H1 (cell line): ENCODE data around the gene NTNG2. TPM values are rescaled to one million over a fixed set of nuclear protein-coding genes. Genes with fewer than 3 reads are reported as not detected.

Experiments
- CTCF ChIA-PET: fragments of 300-600 bp; sonication (Branson Sonifier 250); formaldehyde crosslinking; loops from one replicate; lab custom pipeline; 2021; ENCODE audit not compliant: partially characterized antibody; lab: Charles Lee
- POLR2A ChIA-PET: fragments of 300-600 bp; sonication (Branson Sonifier 250); formaldehyde crosslinking; loops from one replicate; lab custom pipeline; 2021; ENCODE audit warnings: inconsistent platforms; ENCODE audit not compliant: partially characterized antibody; lab: Charles Lee
- DNase-seq, 2 experiments: peaks; one replicate each; pipeline versions ENCODE4 v3.0.0 to v3.0.0-alpha.2; 2010 to 2022; ENCODE audit warnings: low spot score in 2 of 2, low read depth in 1 of 2, mixed read lengths in 1 of 2
- FAIRE-seq: peaks from 2 replicates; lab custom pipeline; 2011; peaks lifted over from hg19 to GRCh38; lab: Jason Lieb, UNC
- H2AFZ ChIP-seq: 2 replicates; pipeline ENCODE4 v1.8.1; 2012; ENCODE audit warnings: low read length, inconsistent platforms
- H2AK5ac ChIP-seq: 2 replicates; pipeline ENCODE4 v1.6.1; 2013; ENCODE audit warnings: low read depth, low read length
- H2BK120ac ChIP-seq: replicated peaks from 2 replicates; pipeline ENCODE3; 2013; ENCODE audit warnings: low read depth, low read length, inconsistent platforms
- H2BK12ac ChIP-seq: 2 replicates; pipeline ENCODE4 v1.6.1; 2013; ENCODE audit warnings: low read depth, low read length
- H2BK15ac ChIP-seq: 2 replicates; pipeline ENCODE4 v1.6.1; 2013; ENCODE audit warnings: low read length
- H2BK20ac ChIP-seq: 2 replicates; pipeline ENCODE4 v1.6.1; 2013; ENCODE audit warnings: low read length
- H2BK5ac ChIP-seq: 2 replicates; pipeline ENCODE4 v1.6.1; 2013; ENCODE audit warnings: low read depth, low read length
- H3K14ac ChIP-seq: 2 replicates; pipeline ENCODE4 v1.6.1; 2013; ENCODE audit warnings: inconsistent platforms; ENCODE audit not compliant: insufficient read length
- H3K18ac ChIP-seq: 2 replicates; pipeline ENCODE4 v1.6.1; 2013; ENCODE audit warnings: low read length; ENCODE audit errors: extremely low read depth
- H3K23ac ChIP-seq: 2 replicates; pipeline ENCODE4 v1.6.1; 2013; ENCODE audit warnings: inconsistent platforms; ENCODE audit not compliant: insufficient read length
- H3K23me2 ChIP-seq: 2 replicates; pipeline ENCODE4 v1.6.1; 2013; ENCODE audit warnings: low read depth, low read length
- H3K27ac ChIP-seq: 2 replicates; pipeline ENCODE4 v1.6.1; 2011; ENCODE audit warnings: low read depth, low read length, inconsistent platforms
- H3K27me3 ChIP-seq, 4 experiments: replicated peaks in 1 of 4; 1 replicate in 1 of 4; 2 replicates in 3 of 4; pipeline versions ENCODE4 v1.6.1 to v1.8.1; 2011 to 2013; ENCODE audit warnings: low read length in 3 of 4, mild to moderate bottlenecking in 3 of 4, inconsistent platforms in 2 of 4, mixed read lengths in 2 of 4, moderate library complexity in 1 of 4; ENCODE audit not compliant: control insufficient read depth in 3 of 4, insufficient read depth in 3 of 4; ENCODE audit errors: extremely low read depth in 1 of 4
- H3K36me3 ChIP-seq, 4 experiments: 2 replicates each; pipeline versions ENCODE4 v1.6.1 to v1.8.1; 2011 to 2013; ENCODE audit warnings: mild to moderate bottlenecking in 4 of 4, low read length in 3 of 4, moderate library complexity in 2 of 4, control low read depth in 1 of 4, inconsistent platforms in 1 of 4; ENCODE audit not compliant: insufficient read depth in 4 of 4, control insufficient read depth in 2 of 4
- H3K4ac ChIP-seq: replicated peaks from 2 replicates; pipeline ENCODE3; 2013; ENCODE audit warnings: low read length, low read depth, mixed read lengths, inconsistent platforms; ENCODE audit not compliant: insufficient read length
- H3K4me1 ChIP-seq, 4 experiments: replicated peaks in 1 of 4; 1 replicate in 1 of 4; 2 replicates in 3 of 4; pipeline versions ENCODE4 v1.6.1 to v1.8.1; 2011 to 2013; ENCODE audit warnings: low read length in 3 of 4, inconsistent platforms in 2 of 4, mixed read lengths in 1 of 4; ENCODE audit not compliant: insufficient read depth in 4 of 4, control insufficient read depth in 3 of 4
- H3K4me2 ChIP-seq, 2 experiments: 2 replicates each; pipeline versions ENCODE4 v1.6.1 to v1.8.1; 2011 to 2013; ENCODE audit warnings: low read depth in 2 of 2, low read length in 2 of 2, control low read depth in 1 of 2, inconsistent platforms in 1 of 2, mild to moderate bottlenecking in 1 of 2; ENCODE audit not compliant: insufficient read depth in 1 of 2
- H3K4me3 ChIP-seq, 4 experiments: fragments of 200-600, 300-600 bp in 1 of 4; sonication (generic), shearing (Covaris generic), sonication (Bioruptor Twin) in 1 of 4; 2 replicates each; pipeline versions ENCODE4 v1.5.1 to v1.8.1; 2011 to 2016; ENCODE audit warnings: low read length in 4 of 4, low read depth in 3 of 4, control low read depth in 2 of 4, inconsistent platforms in 2 of 4, mild to moderate bottlenecking in 2 of 4, mixed read lengths in 1 of 4, moderate library complexity in 1 of 4; ENCODE audit not compliant: insufficient read depth in 2 of 4; ENCODE audit errors: extremely low read depth in 1 of 4
- H3K56ac ChIP-seq: replicated peaks from 2 replicates; pipeline ENCODE3; 2013; ENCODE audit warnings: low read depth, mild to moderate bottlenecking, mixed read lengths, low read length, inconsistent platforms; ENCODE audit not compliant: insufficient read length
- H3K79me1 ChIP-seq: 2 replicates; pipeline ENCODE4 v1.6.1; 2013; ENCODE audit warnings: low read depth, low read length, control low read depth
- H3K79me2 ChIP-seq, 2 experiments: 2 replicates each; pipeline versions ENCODE4 v1.6.1 to v1.8.1; 2012 to 2013; ENCODE audit warnings: low read length in 2 of 2, mild to moderate bottlenecking in 2 of 2, inconsistent platforms in 1 of 2; ENCODE audit not compliant: insufficient read depth in 2 of 2, control insufficient read depth in 1 of 2
- H3K9ac ChIP-seq, 4 experiments: replicated peaks in 1 of 4; 1 replicate in 1 of 4; 2 replicates in 3 of 4; pipeline versions ENCODE4 v1.6.1 to v1.8.1; 2011 to 2013; ENCODE audit warnings: low read depth in 3 of 4, low read length in 3 of 4, control low read depth in 2 of 4, mild to moderate bottlenecking in 2 of 4, moderate library complexity in 2 of 4, inconsistent platforms in 1 of 4; ENCODE audit errors: extremely low read depth in 1 of 4
- H3K9me3 ChIP-seq, 2 experiments: 2 replicates each; pipeline versions ENCODE4 v1.6.1 to v1.8.1; 2012 to 2013; ENCODE audit warnings: mild to moderate bottlenecking in 2 of 2, moderate library complexity in 2 of 2, control low read depth in 1 of 2, inconsistent platforms in 1 of 2, low read depth in 1 of 2, low read length in 1 of 2, mixed read lengths in 1 of 2; ENCODE audit not compliant: insufficient read depth in 2 of 2
- H4K20me1 ChIP-seq, 2 experiments: replicated peaks in 1 of 2; 2 replicates each; pipeline versions ENCODE3 to v1.8.1; 2011 to 2013; ENCODE audit warnings: inconsistent platforms in 2 of 2, low read length in 2 of 2, mild to moderate bottlenecking in 1 of 2; ENCODE audit not compliant: insufficient read depth in 2 of 2, control insufficient read depth in 1 of 2
- H4K5ac ChIP-seq: 2 replicates; pipeline ENCODE4 v1.6.1; 2013; ENCODE audit warnings: low read length, low read depth, mixed read lengths, inconsistent platforms; ENCODE audit not compliant: insufficient read length
- H4K8ac ChIP-seq: 2 replicates; pipeline ENCODE4 v1.8.0; 2013; ENCODE audit warnings: mild to moderate bottlenecking, moderate library complexity, low read length, inconsistent platforms; ENCODE audit not compliant: insufficient read depth; ENCODE audit errors: extremely low read depth
- H4K91ac ChIP-seq: replicated peaks from 2 replicates; pipeline ENCODE3; 2013; ENCODE audit warnings: low read length, mixed read lengths, inconsistent platforms; ENCODE audit not compliant: insufficient read length
- BACH1 ChIP-seq: IDR thresholded peaks from 2 replicates; pipeline ENCODE4 v1.6.1; 2012; ENCODE audit warnings: low read length, improper control_type of control experiment
- BCL11A ChIP-seq, 2 experiments: IDR thresholded peaks; one replicate each; pipeline ENCODE4 v1.6.1; 2011; ENCODE audit warnings: low read depth in 2 of 2, low read length in 2 of 2, mild to moderate bottlenecking in 2 of 2
- CBX8 ChIP-seq: fragments of 300-800, 300-1000 bp; sonication (generic); IDR thresholded peaks from 2 replicates; pipeline ENCODE4 v1.7.1; 2016; ENCODE audit warnings: low read depth, low read length, borderline replicate concordance
- HDAC6 ChIP-seq: IDR thresholded peaks from one replicate; pipeline ENCODE4 v1.7.1; 2012; ENCODE audit warnings: low read depth, mild to moderate bottlenecking, inconsistent platforms, low read length, moderate library complexity
- MAFK ChIP-seq: IDR thresholded peaks from 2 replicates; pipeline ENCODE4 v1.6.1; 2012; ENCODE audit warnings: low read depth, mild to moderate bottlenecking, improper control_type of control experiment, low read length
- PHF8 ChIP-seq: fragments of 200-600 bp; sonication (generic); conservative IDR thresholded peaks from 2 replicates; pipeline ENCODE4 v1.7.1; 2012; ENCODE audit warnings: low read depth, mild to moderate bottlenecking, inconsistent platforms, low read length, moderate library complexity
- RNF2 ChIP-seq: fragments of 200-900, 300-1000 bp; sonication (generic); IDR thresholded peaks from 2 replicates; pipeline ENCODE4 v1.7.1; 2016; ENCODE audit warnings: borderline replicate concordance, low read depth, mild to moderate bottlenecking, antibody characterized with exemption, low read length; ENCODE audit not compliant: poor library complexity, severe bottlenecking; ENCODE audit errors: missing control alignments
- SUZ12 ChIP-seq: fragments of 200-600 bp; sonication (generic); IDR thresholded peaks from 2 replicates; pipeline ENCODE4 v1.6.1; 2012; ENCODE audit warnings: mild to moderate bottlenecking, inconsistent platforms, low read length, moderate library complexity, mixed read lengths
- ZNF274 ChIP-seq: IDR thresholded peaks from 2 replicates; pipeline ENCODE4 v1.7.0; 2012; ENCODE audit warnings: low read length, borderline replicate concordance; ENCODE audit errors: extremely low read depth
- WGBS, 2 experiments: shearing (Covaris generic) in 1 of 2; methylation state at CpG; one replicate each; pipeline versions ENCODE4 v1.1.6 to v1.1.7; 2013 to 2015; ENCODE audit warnings: low lambda C conversion rate in 2 of 2, mixed read lengths in 2 of 2, inconsistent platforms in 1 of 2, low coverage in 1 of 2, missing lambda C conversion rate in 1 of 2; ENCODE audit not compliant: insufficient replicate concordance in 2 of 2, insufficient coverage in 1 of 2, insufficient read length in 1 of 2; ENCODE audit errors: extremely low coverage in 1 of 2, missing lambda C conversion rate in 1 of 2; 5-methylcytosine and 5-hydroxymethylcytosine counted together
- polyA plus RNA-seq, 7 experiments: library from polyadenylated mRNA; depleted of rRNA in 3 of 7; stranded (reverse) in 5 of 7; unstranded in 2 of 7; fragments of >200 nt in 5 of 7; fragments of 200-250 nt in 2 of 7; gene quantifications; 1 replicate in 5 of 7; 2 replicates in 1 of 7; 4 replicates in 1 of 7; pipeline versions ENCODE4 v1.2.1 to v1.2.3, GENCODE V29; 2011 to 2013; ENCODE audit warnings: missing spikeins in 2 of 7, mixed read lengths in 2 of 7
- total RNA-seq: library from RNA; stranded (reverse); fragmentation: NEBNext Ultra II Directional; extraction: Animal tissue kit (Norgen Biotek cat#: 25700); gene quantifications from 2 replicates; pipeline ENCODE4 v1.2.1, GENCODE V29; 2021
- TF ChIP-seq, protein P1 (sequence below): IDR thresholded peaks from 2 replicates; pipeline ENCODE4 v1.6.1; 2012; ENCODE audit warnings: inconsistent platforms

Gene NTNG2
- total and polyA plus RNA-seq, 2 of the 8 experiments (the other 6 are each of a cell fraction or from before 2014, with no cell fraction given) = 1.4 to 1.5 TPM

DNA sequence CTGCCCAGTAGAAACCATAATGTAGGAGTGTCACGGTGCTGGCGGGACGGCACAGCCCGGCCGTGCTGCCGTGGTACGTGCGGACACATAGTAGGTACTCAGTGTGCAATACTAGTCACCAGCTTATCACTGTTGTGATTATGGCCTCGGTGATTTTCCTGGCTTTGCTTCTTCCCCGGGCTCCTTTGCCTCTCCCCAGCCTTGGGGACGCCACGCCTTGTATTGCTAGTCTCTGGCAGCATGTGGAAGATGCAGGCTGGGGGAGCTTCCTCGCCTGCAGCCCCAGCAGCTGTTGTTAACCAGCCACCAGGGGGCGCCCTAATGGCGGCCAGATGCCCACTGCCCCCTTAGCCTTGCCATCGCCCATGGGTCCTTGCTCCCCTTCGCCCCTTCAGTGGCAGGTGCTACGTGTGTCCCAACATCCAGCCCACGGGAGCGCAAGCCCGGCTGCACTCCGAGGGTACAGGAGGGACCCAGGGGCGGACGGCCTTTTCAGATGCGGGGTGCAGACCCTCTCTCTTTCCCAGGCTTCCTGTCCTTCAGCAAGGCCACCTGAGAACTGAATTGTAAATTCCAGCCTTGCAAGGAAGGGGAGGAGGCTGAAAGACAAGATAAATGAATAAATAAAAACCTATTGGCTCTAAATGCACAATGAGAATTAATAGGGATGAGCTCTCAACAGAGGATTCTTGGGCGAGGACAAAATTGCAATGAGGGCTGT lies 8.0 kb downstream of the NTNG2 start:
- H3K36me3 ChIP-seq = no peaks in the 10 kb centered on the region
- H3K23me2 ChIP-seq = no peaks in the 10 kb centered on the region
- no peak overlapping the region for H3K4ac ChIP-seq
- H4K91ac ChIP-seq = no peak overlapping the region
- no peak overlapping the region; the same call in 1 of the 2 replicates for H2BK5ac ChIP-seq
- no peak overlapping the region for H3K9ac ChIP-seq
- no peak overlapping the region for H2BK20ac ChIP-seq
- peak overlapping the region; percentile 97 for H2BK15ac ChIP-seq
- H3K9me3 ChIP-seq = no peaks in the 10 kb centered on the region
- 43% methylated on average over 26 of the region's 26 CpGs; no CpG with 5 or more reads in 1 of the 2 experiments for WGBS, 2 experiments
- FAIRE-seq = peak; percentile 7
- ChIA-PET POLR2A (interaction anchor here (0.6 to 1.9 kb wide), 3 partner anchors 12 to 125 kb away, joined by 3 to 5 read pairs (median 3); no protein-coding TSS in a partner anchor), CTCF (interaction anchor here (0.6 to 12.1 kb wide), 51 partner anchors 9 to 1161 kb away, joined by 3 to 370 read pairs (median 3); partner anchors contain the start of gene SETX)
- DNase-seq = peak in 1 of 2 experiments; percentile 91
- peaks cover 2 to 4% of the 10 kb centered on the region in 2 experiments for H4K20me1 ChIP-seq
- no peak overlapping the region for H3K4me3 ChIP-seq
- H3K23ac ChIP-seq = no peak overlapping the region
- H3K27ac ChIP-seq = no peak overlapping the region
- peaks cover 4 to 17% (median 14%) of the 10 kb centered on the region in 4 experiments for H3K27me3 ChIP-seq
- H3K4me1 ChIP-seq = peaks cover 0 to 3% (median under 1%) of the 10 kb centered on the region in 4 experiments; a peak in 4 of 7 replicates
- no peak overlapping the region; the same call in 1 of the 2 replicates for H4K8ac ChIP-seq
- H2AFZ ChIP-seq = no peak overlapping the region
- no peak overlapping the region for H2BK120ac ChIP-seq
- 0 out of 4 replicates have a peak overlapping the region, but pooled peaks of 1 of the 2 experiments have one; percentile 37 for H3K4me2 ChIP-seq
- no peak overlapping the region for H2AK5ac ChIP-seq
- H3K18ac ChIP-seq = no peak overlapping the region
- no peak overlapping the region for H3K56ac ChIP-seq
- H3K79me2 ChIP-seq = no peaks in the 10 kb centered on the region
- no peaks in the 10 kb centered on the region for H3K79me1 ChIP-seq
- no peak overlapping the region for H3K14ac ChIP-seq
- H4K5ac ChIP-seq = no peak overlapping the region
- no peak overlapping the region for H2BK12ac ChIP-seq
- no peak for TF ChIP-seq PHF8
- TF ChIP-seq, protein P1, sequence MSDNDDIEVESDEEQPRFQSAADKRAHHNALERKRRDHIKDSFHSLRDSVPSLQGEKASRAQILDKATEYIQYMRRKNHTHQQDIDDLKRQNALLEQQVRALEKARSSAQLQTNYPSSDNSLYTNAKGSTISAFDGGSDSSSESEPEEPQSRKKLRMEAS = peak; percentile 76
- no peak for TF ChIP-seq MAFK
- no peak for TF ChIP-seq BCL11A (IDR thresholded peaks at IDR 0.05; ENCODE audit: low read depth in 2 of 2, low read length in 2 of 2)
- no peak for TF ChIP-seq SUZ12
- TF ChIP-seq ZNF274 = no peak
- TF ChIP-seq BACH1 = no peak
- no peak for TF ChIP-seq RNF2
- TF ChIP-seq HDAC6 = no peak
- TF ChIP-seq CBX8 = no peak
